ENCODE results near the gene EOMES. TPM values are rescaled to one million over a fixed set of nuclear protein-coding genes. Genes with fewer than 3 reads are reported as not detected.

EOMES gene
- polyA plus RNA-seq, 1 donor (not counting 4 experiments of a cell fraction or from before 2014, with no cell fraction given): 1.6 TPM

DNA sequence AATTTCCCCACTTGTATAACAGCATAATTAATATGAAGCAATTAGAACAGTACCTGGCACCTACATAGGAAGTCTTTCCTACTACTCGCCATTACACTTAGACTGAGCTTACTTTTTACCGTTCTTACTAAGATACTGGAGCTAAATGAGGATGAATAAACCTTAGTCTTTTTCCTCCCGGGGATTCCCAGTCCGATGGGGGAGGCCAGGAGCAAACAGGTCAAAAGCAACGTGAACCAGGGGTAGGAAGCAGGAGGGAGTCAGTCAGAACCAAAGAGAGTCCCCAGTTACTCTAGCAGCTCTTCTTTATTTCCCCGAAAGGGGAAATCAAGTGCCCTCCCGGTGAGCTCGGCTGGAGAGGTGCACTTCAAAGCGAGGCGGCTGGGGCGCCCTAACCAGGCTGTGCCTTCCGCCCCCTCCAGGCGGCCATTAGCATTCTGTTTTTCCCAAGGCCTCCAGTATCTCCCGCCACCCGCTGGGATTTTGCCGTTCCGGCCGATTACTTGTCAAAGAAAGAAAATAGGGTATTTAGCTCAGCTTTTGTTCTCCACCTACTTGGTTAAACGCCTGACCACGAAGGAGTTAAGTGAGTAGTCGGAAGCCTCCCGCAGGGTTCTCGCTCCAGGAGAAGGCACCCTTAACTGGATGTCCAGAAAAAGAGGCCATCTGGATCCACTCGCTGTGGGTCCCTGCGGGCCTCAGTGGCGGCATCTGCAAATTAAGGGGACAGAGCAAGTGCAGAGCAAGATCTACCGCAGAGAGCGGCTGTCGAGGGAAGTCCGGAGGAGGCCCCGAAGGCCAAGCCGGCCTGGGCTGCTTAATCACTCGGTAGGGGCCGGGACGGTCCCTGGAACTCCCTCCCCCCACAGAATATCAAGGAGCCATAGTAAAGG is 6.3 kb upstream of the EOMES start:
- Histone ChIP-seq H2AFZ (ENCODE audit: control insufficient read depth, low read length) (no peak overlapping the region), H4K20me1 (ENCODE audit: control insufficient read depth, extremely low read depth, insufficient read depth, low read length) (no peaks in the 10 kb centered on the region), H3K36me3 (ENCODE audit: control insufficient read depth in 2 of 2, extremely low read depth in 1 of 2, insufficient read depth in 2 of 2, low read length in 2 of 2) (no peaks in the 10 kb centered on the region), H3K4me1 (ENCODE audit: control insufficient read depth, extremely low read depth, insufficient read depth, low read length) (peaks cover 19% of the 10 kb centered on the region), H3K4me3 (ENCODE audit: control insufficient read depth in 2 of 3, extremely low read depth in 1 of 3, insufficient read depth in 2 of 3, low read depth in 1 of 3, low read length in 3 of 3) (peak overlapping the region in 1 of 3 experiments; percentile 15), H3K79me2 (ENCODE audit: control insufficient read depth, insufficient read depth, low read length) (no peaks in the 10 kb centered on the region), H3K9ac (ENCODE audit: control insufficient read depth, extremely low read depth, insufficient read depth, low read length) (no peak overlapping the region), H3K27ac (ENCODE audit: control insufficient read depth, insufficient read depth, low read length) (no peak overlapping the region), H3K4me2 (ENCODE audit: control insufficient read depth, extremely low read depth, insufficient read depth, low read depth, low read length) (peak overlapping the region; percentile 46), H3K9me3 (ENCODE audit: control insufficient read depth, low read depth, low read length) (no peaks in the 10 kb centered on the region), H3K27me3 (ENCODE audit: control insufficient read depth, extremely low read depth, insufficient read depth, low read length) (peaks cover 80% of the 10 kb centered on the region), H3K9me1 (ENCODE audit: control insufficient read depth, extremely low read depth, insufficient read depth, low read length) (no peaks in the 10 kb centered on the region)
- DNase-seq (ENCODE audit: low read depth, low spot score): no peak
- FAIRE-seq: no peak
- dilution Hi-C loops (cut with MboI; ENCODE audit: extremely low pct_ligation_motif_present, low sequenced_read_pairs): no loop called here
- TF ChIP-seq CTCF (optimal IDR thresholded peaks at IDR 0.05 in 1 of 3, IDR thresholded peaks at IDR 0.05 in 1 of 3, conservative IDR thresholded peaks at IDR 0.05 in 1 of 3; ENCODE audit: extremely low read depth in 1 of 3, insufficient read depth in 2 of 3, low read length in 3 of 3) (peak in 2 of 3 experiments; percentile 35 to 44), EZH2 (IDR thresholded peaks at IDR 0.05; ENCODE audit: low read length) (no peak)

GRCh38 chr3:27726240-27726639 is 4.1 kb upstream of the EOMES start:
- H3K4me1 ChIP-seq (ENCODE audit: control insufficient read depth, extremely low read depth, insufficient read depth, low read length): peaks cover 30% of the 10 kb centered on the region
- H3K9ac ChIP-seq (ENCODE audit: control insufficient read depth, extremely low read depth, insufficient read depth, low read length): no peak overlapping the region
- H3K79me2 ChIP-seq (ENCODE audit: control insufficient read depth, insufficient read depth, low read length): no peaks in the 10 kb centered on the region
- no peak overlapping the region for H3K4me3 ChIP-seq (ENCODE audit: control insufficient read depth in 2 of 3, extremely low read depth in 1 of 3, insufficient read depth in 2 of 3, low read depth in 1 of 3, low read length in 3 of 3)
- TF ChIP-seq CTCF (optimal IDR thresholded peaks at IDR 0.05 in 1 of 3, IDR thresholded peaks at IDR 0.05 in 1 of 3, conservative IDR thresholded peaks at IDR 0.05 in 1 of 3; ENCODE audit: extremely low read depth in 1 of 3, insufficient read depth in 2 of 3, low read length in 3 of 3): no peak
- no peak for TF ChIP-seq EZH2 (IDR thresholded peaks at IDR 0.05; ENCODE audit: low read length)
- no peak overlapping the region for H3K27ac ChIP-seq (ENCODE audit: control insufficient read depth, insufficient read depth, low read length)
- no peaks in the 10 kb centered on the region for H3K36me3 ChIP-seq (ENCODE audit: control insufficient read depth in 2 of 2, extremely low read depth in 1 of 2, insufficient read depth in 2 of 2, low read length in 2 of 2)
- dilution Hi-C loops (cut with MboI; ENCODE audit: extremely low pct_ligation_motif_present, low sequenced_read_pairs): no loop called here
- no peak overlapping the region for H3K4me2 ChIP-seq (ENCODE audit: control insufficient read depth, extremely low read depth, insufficient read depth, low read depth, low read length)
- H4K20me1 ChIP-seq (ENCODE audit: control insufficient read depth, extremely low read depth, insufficient read depth, low read length): no peaks in the 10 kb centered on the region
- H3K9me3 ChIP-seq (ENCODE audit: control insufficient read depth, low read depth, low read length): no peaks in the 10 kb centered on the region
- H2AFZ ChIP-seq (ENCODE audit: control insufficient read depth, low read length): no peak overlapping the region
- DNase-seq (ENCODE audit: low read depth, low spot score): no peak
- no peak for FAIRE-seq
- H3K9me1 ChIP-seq (ENCODE audit: control insufficient read depth, extremely low read depth, insufficient read depth, low read length): no peaks in the 10 kb centered on the region
- H3K27me3 ChIP-seq (ENCODE audit: control insufficient read depth, extremely low read depth, insufficient read depth, low read length): peaks cover 85% of the 10 kb centered on the region

Measured in keratinocyte (primary cell).